Measurements from ENCODE around the gene OR2T11. TPM values are rescaled to one million over a fixed set of nuclear protein-coding genes. Genes with fewer than 3 reads are reported as not detected.
A peak's percentile ranks its signal among the peaks of the same experiment; 100 is the strongest.

OR2T11 gene
- total and polyA plus RNA-seq, 2 donors (not counting 3 experiments of a cell fraction or from before 2014, with no cell fraction given): not detected

DNA sequence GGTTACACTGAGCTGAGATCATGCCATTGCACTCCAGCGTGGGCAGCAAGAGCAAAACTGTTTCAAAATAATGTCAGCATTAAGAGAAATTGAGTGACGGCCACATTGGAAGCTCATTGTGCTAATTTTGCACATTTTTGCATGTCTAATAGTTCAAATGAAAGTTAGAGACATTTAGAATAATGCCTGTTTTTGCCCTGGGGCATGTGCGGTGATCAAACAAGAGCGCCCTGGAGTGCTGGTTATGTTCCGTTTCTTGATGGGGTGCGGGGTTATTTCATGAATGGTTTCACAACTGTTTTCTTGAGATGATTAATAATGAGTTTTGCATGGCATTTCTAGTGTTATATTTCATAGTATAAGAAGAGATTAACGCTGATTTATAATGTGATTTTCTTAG, 13.1 kb downstream of the OR2T11 start:
- TF ChIP-seq POLR2AphosphoS5 (IDR thresholded peaks at IDR 0.05; ENCODE audit: insufficient read depth, low read depth, low read length) (no peak), POLR2A (IDR thresholded peaks at IDR 0.05; ENCODE audit: low read depth, low read length) (no peak), EZH2 (IDR thresholded peaks at IDR 0.05; ENCODE audit: borderline replicate concordance, low read depth, low read length, severe bottlenecking) (no peak), GATA2 (IDR thresholded peaks at IDR 0.05; ENCODE audit: insufficient read depth, insufficient read length, low read depth, low read length) (no peak), JUN (IDR thresholded peaks at IDR 0.05; ENCODE audit: borderline replicate concordance, insufficient read depth, insufficient read length, low read depth) (no peak)
- no peaks in the 10 kb centered on the region for H3K79me2 ChIP-seq (ENCODE audit: control insufficient read depth, insufficient read depth, low read length)
- H3K4me1 ChIP-seq (ENCODE audit: control insufficient read depth, extremely low read depth, insufficient read depth, low read length): no peaks in the 10 kb centered on the region
- FAIRE-seq: no peak
- ChIA-PET POLR2A (no interaction called here), CTCF (interaction anchor here (0.7 kb wide), 1 partner anchor 183 kb away, joined by 3 read pairs; no protein-coding TSS in a partner anchor)
- H3K36me3 ChIP-seq (ENCODE audit: control insufficient read depth in 2 of 2, extremely low read depth in 1 of 2, insufficient read depth in 2 of 2, low read length in 2 of 2): no peaks in the 10 kb centered on the region
- no peaks in the 10 kb centered on the region for H3K9me3 ChIP-seq (replicated peaks; ENCODE audit: control insufficient read depth, insufficient read depth, low read length)
- H4K20me1 ChIP-seq (replicated peaks; ENCODE audit: control insufficient read depth, extremely low read depth, insufficient read depth, low read length): no peaks in the 10 kb centered on the region
- BruUV-seq (replicated peaks): no TSS peak
- DNase-seq (ENCODE audit: low read depth, low spot score): no peak
- intact Hi-C loops (cut with micrococcal nuclease) (loop anchor here (2.0 kb wide), 1 partner anchor 185 kb away; no protein-coding TSS in a partner anchor), dilution Hi-C loops (cut with MboI; ENCODE audit: extremely low pct_ligation_motif_present, low sequenced_read_pairs) (no loop called here)
- no peak overlapping the region for H2AFZ ChIP-seq (ENCODE audit: low read depth, low read length)
- H3K27ac ChIP-seq (ENCODE audit: insufficient read depth, low read depth, low read length): no peak overlapping the region
- no peak overlapping the region for H3K4me3 ChIP-seq (replicated peaks in 1 of 3; ENCODE audit: insufficient read depth in 1 of 3, low read depth in 1 of 3, low read length in 3 of 3)
- H3K4me2 ChIP-seq (ENCODE audit: insufficient read depth, low read length): no peak overlapping the region
- H3K9me1 ChIP-seq (replicated peaks; ENCODE audit: control insufficient read depth, extremely low read depth, insufficient read depth, low read length): no peaks in the 10 kb centered on the region
- no peaks in the 10 kb centered on the region for H3K27me3 ChIP-seq (ENCODE audit: control insufficient read depth in 2 of 2, insufficient read depth in 2 of 2, low read length in 2 of 2)
- no peak overlapping the region for H3K9ac ChIP-seq (replicated peaks; ENCODE audit: extremely low read depth, insufficient read depth, low read length)

GRCh38 chr1:248618878-248619277, 16.0 kb downstream of the OR2T11 start:
- H3K9me1 ChIP-seq (replicated peaks; ENCODE audit: control insufficient read depth, extremely low read depth, insufficient read depth, low read length): no peaks in the 10 kb centered on the region
- ChIA-PET CTCF (interaction anchor here (1.5 to 2.4 kb wide), 2 partner anchors 188 to 202 kb away, joined by 3 to 6 read pairs; no protein-coding TSS in a partner anchor), POLR2A (no interaction called here)
- no peak overlapping the region for H3K27ac ChIP-seq (ENCODE audit: insufficient read depth, low read depth, low read length)
- no peaks in the 10 kb centered on the region for H3K36me3 ChIP-seq (ENCODE audit: control insufficient read depth in 2 of 2, extremely low read depth in 1 of 2, insufficient read depth in 2 of 2, low read length in 2 of 2)
- DNase-seq (ENCODE audit: low read depth, low spot score): peak; percentile 36
- no peaks in the 10 kb centered on the region for H3K9me3 ChIP-seq (replicated peaks; ENCODE audit: control insufficient read depth, insufficient read depth, low read length)
- no peaks in the 10 kb centered on the region for H3K79me2 ChIP-seq (ENCODE audit: control insufficient read depth, insufficient read depth, low read length)
- no peak overlapping the region for H2AFZ ChIP-seq (ENCODE audit: low read depth, low read length)
- intact Hi-C loops (cut with micrococcal nuclease): no loop called here
- no peaks in the 10 kb centered on the region for H4K20me1 ChIP-seq (replicated peaks; ENCODE audit: control insufficient read depth, extremely low read depth, insufficient read depth, low read length)
- H3K9ac ChIP-seq (replicated peaks; ENCODE audit: extremely low read depth, insufficient read depth, low read length): no peak overlapping the region
- no peak for TF ChIP-seq MYC (IDR thresholded peaks at IDR 0.05; ENCODE audit: low read depth, low read length)
- TF ChIP-seq POLR2AphosphoS5 (IDR thresholded peaks at IDR 0.05; ENCODE audit: insufficient read depth, low read depth, low read length): no peak
- no peak for TF ChIP-seq POLR2A (IDR thresholded peaks at IDR 0.05; ENCODE audit: low read depth, low read length)
- TF ChIP-seq CTCF (IDR thresholded peaks at IDR 0.05; ENCODE audit: extremely low read depth in 1 of 2, insufficient read depth in 1 of 2, low read depth in 1 of 2, low read length in 2 of 2): peak; percentile 38 to 45
- dilution Hi-C loops (cut with MboI; ENCODE audit: extremely low pct_ligation_motif_present, low sequenced_read_pairs): no loop called here
- BruUV-seq (replicated peaks): no TSS peak
- H3K4me1 ChIP-seq (ENCODE audit: control insufficient read depth, extremely low read depth, insufficient read depth, low read length): no peaks in the 10 kb centered on the region
- no peak overlapping the region for H3K4me2 ChIP-seq (ENCODE audit: insufficient read depth, low read length)
- H3K27me3 ChIP-seq (ENCODE audit: control insufficient read depth in 2 of 2, insufficient read depth in 2 of 2, low read length in 2 of 2): no peaks in the 10 kb centered on the region
- no peak for FAIRE-seq
- no peak overlapping the region for H3K4me3 ChIP-seq (replicated peaks in 1 of 3; ENCODE audit: insufficient read depth in 1 of 3, low read depth in 1 of 3, low read length in 3 of 3)

All from endothelial cell of umbilical vein (primary cell).